Hindlimb muscle (tissue), 1 donor: ENCODE results near the gene SMIM12. TPM values are rescaled to one million over a fixed set of nuclear protein-coding genes. Genes with fewer than 3 reads are reported as not detected.

Experiments
- DNase-seq: peaks from one replicate; pipeline ENCODE4 v3.0.0-alpha.2; 2013
- polyA plus RNA-seq: library from polyadenylated mRNA; unstranded; fragments of 120-200 nt; gene quantifications from one replicate; pipeline ENCODE4 v1.2.1, GENCODE V29; 2013; ENCODE audit not compliant: insufficient read length

SMIM12 gene
- polyA plus RNA-seq, 1 donor: 23.3 TPM

DNA sequence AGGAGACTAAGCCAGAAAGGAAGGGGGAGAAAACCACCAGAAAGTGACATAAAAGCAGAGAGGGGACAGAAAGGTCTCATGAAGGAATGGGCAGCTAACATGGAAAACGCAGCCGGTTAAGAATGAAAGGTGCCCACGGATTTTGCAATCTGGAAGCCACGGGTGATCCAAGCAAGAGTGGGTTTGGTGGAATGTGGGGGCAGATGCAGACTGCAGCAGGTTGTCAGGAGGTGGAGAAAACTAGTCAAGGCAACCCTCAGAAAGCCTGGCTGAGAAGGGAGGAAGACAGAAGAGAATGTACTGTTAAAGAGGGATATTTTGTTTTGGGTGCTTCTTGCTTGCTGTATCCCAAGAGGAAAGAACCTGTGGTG lies 12.6 kb upstream of the SMIM12 start:
- no peak for DNase-seq

- DNase-seq: no peak
Observed at GRCh38 chr1:34871443-34872132, 12.0 kb upstream of the SMIM12 start.

DNA sequence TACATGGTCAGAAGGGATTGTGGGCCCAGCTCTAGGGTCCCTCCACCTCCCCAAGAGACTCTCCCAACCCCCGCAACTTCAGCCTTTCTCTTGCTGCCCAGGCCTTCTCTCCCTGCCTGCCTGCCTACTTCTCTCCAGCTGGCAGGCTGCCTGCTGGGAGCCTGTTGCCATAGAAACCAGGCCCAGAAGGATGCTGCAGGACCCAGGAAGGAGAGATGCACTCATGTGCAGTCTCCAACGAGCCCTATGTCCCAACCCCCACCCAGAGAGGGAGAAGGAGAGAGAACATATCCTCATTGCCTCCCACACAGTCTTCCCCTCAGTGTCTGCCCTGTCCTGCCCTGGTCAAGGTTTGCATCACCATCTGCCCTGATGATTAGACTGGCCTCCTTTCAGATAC lies 10.8 kb upstream of the SMIM12 start:
- DNase-seq: no peak

DNA sequence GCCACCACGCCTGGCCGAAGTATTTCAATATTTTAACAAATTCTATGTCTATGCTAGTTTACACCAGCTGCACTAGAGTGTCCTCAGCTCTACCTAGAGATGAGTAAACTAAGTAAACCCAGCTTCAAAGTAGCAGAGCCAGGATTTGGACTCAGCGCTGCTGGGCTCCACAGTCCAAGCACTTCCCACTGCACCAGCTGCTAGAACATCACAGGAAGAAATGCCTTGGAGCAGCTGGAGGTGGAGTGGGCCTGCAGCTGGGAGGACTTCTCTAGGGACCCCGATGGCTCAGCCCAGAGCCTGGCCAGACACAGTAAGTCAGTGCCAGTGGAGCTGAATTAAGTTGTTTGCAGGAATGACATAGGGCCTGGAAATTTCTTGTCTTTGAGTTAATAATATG lies 10.2 kb upstream of the SMIM12 start:
- no peak for DNase-seq

DNA sequence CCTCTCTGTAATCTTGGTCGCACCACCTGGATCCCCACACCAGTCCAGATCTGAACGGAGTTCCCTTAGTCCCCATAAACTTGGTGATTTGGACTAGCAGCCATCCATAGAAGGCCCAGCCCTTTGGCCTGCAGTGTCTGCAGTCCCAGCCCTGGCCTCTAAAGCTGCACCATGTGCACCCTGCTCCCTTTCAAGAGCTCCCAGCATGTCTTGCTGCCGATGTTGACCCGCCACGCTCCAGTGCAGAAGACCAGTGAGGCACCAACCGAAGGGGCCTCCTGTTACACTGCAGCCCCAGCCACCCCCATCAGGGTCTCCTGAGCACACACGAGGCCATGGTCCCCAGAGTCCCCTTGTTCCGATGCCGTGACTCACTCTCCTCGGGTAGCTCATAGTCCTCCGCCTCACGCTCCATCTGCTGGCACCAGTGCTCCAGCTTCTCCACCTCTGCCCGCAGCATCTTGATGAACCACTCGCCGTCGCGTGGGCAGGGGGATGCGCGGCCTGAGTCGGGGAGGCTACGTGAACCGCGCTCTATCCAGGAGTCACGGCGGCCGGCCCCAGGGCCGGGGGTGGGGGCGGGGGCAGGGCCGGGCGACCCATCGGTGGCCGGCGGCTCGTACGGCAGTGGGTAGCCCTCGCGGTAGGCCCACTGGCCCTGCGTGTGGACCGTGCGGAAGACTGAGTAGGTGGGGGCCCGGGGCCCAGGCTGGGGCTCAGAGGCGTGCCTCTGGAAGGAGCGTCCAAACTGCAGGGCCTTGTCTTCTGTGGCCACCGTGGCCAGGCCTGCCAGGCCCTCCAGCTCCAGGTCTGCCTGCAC lies 8.9 kb upstream of the SMIM12 start:
- no peak for DNase-seq

DNA sequence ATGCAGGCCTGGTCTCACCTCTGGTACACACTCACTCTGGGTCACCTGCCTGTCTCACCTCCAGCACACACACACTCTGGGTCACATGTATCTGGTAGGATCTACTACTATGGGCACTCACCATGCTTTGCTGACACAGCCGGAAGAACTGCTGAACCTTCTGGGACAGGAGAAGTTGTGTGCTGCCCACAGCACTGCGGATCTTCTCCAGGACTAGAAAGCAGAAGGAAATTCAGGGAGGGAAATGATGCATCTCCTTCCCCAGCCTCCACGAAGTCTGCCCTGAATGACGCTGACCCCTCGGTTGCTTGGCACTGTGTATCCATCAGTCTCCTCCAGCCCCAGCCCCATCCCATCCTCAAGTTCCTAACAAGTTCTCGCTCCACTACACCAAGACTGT lies 7.9 kb upstream of the SMIM12 start:
- no peak for DNase-seq

GRCh38 chr1:34866762-34867109 lies 7.2 kb upstream of the SMIM12 start:
- no peak for DNase-seq

GRCh38 chr1:34865981-34866761 lies 6.6 kb upstream of the SMIM12 start:
- DNase-seq: peak; percentile 86

GRCh38 chr1:34865573-34865972 lies 6.0 kb upstream of the SMIM12 start:
- DNase-seq: no peak

GRCh38 chr1:34864759-34865158 lies 5.2 kb upstream of the SMIM12 start:
- no peak for DNase-seq

- no peak for DNase-seq
Observed at GRCh38 chr1:34863501-34863900, 4.0 kb upstream of the SMIM12 start.

- DNase-seq: no peak
Observed at GRCh38 chr1:34858901-34859445, 576 bp downstream of the SMIM12 start.

DNA sequence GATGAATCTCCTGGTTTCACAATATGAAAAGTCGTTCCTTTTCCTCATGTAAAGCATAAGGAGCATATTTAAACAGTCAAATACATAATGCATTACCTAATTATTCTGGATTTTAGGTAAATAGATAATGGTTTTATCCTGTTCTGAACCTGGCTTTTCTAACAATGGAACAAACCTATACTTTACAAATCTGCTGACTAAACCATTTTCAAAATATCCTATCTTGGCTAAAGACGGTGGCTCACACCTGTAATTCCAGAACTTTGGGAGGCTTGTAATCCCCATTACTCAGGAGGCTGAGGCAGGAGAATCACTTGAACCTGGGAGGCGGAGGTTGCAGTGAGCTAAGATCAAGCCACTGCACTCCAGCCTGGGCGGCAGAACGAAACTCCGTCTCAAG lies 2.9 kb downstream of the SMIM12 start:
- no peak for DNase-seq

DNA sequence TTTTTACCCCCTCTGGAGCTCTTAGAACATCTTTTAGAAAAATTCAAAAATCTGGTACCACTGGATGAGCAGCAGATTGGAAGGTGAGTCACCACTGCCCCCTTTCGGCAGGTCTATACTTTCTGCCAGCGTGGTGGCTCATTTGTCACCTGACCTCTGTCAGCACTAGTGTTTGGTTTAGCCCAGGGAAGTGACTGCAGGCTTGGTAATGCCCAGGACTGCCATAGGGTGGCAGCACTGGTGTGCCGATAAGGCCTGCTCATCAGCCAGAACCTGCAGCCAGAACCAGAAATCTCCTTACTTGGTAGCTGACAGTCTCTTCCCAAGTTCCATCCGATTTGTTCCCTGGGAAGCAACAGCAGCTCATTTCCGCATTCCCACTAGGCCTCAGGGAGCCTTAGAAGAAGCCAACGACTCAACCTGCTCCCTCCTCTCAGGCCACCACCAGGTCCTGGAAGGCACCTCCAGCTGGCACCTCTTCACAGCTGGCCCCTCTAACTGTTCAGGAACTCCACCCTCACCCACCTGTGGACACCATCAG lies 6.8 kb downstream of the SMIM12 start:
- peak; percentile 55 for DNase-seq

- no peak for DNase-seq
Observed at GRCh38 chr1:34851431-34852105, 8.0 kb downstream of the SMIM12 start.

GRCh38 chr1:34850382-34850781 lies 9.2 kb downstream of the SMIM12 start:
- no peak for DNase-seq

- no peak for DNase-seq
Observed at GRCh38 chr1:34847094-34847493, 12.5 kb downstream of the SMIM12 start.

DNA sequence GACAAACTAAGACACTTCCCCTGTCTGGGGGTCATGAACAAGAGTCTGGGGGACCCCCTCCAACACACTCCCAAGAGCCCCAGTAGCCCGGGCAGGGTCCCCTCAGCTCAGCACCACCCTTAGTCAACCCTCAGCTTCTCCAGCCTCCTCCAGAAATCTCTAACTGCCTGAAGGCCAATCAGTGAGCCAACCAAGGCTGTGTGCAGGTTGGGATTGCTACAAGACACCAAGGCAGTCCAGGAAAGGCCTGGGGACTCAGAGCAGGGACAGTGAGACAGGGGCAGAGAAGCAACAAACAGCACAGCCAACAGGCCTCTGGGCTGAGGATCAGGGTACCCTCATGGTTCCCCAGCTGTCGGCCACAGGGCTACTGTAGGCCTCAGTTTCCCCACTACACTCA lies 13.3 kb downstream of the SMIM12 start:
- DNase-seq: no peak

- no peak for DNase-seq
Observed at GRCh38 chr1:34845131-34845901, 14.2 kb downstream of the SMIM12 start.

DNA sequence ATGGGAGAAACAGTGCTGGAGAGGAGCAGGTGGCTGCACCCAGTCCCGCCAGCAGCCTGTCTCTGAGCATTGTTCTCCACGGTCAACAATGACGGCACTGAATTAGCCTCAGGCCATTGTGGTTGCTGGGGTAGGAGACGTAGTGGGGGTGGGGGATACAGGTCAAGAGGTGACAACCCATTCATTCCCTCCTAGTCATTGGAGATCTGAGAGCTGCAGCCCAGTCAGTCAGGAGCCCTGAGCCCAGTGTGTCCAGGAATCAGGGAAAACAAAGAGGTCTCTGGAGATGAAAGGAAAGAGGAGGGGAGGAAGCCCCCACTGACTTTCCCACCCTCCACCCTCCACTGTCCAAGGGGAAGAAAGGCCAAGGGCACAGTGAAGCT lies 15.3 kb downstream of the SMIM12 start:
- no peak for DNase-seq

DNA sequence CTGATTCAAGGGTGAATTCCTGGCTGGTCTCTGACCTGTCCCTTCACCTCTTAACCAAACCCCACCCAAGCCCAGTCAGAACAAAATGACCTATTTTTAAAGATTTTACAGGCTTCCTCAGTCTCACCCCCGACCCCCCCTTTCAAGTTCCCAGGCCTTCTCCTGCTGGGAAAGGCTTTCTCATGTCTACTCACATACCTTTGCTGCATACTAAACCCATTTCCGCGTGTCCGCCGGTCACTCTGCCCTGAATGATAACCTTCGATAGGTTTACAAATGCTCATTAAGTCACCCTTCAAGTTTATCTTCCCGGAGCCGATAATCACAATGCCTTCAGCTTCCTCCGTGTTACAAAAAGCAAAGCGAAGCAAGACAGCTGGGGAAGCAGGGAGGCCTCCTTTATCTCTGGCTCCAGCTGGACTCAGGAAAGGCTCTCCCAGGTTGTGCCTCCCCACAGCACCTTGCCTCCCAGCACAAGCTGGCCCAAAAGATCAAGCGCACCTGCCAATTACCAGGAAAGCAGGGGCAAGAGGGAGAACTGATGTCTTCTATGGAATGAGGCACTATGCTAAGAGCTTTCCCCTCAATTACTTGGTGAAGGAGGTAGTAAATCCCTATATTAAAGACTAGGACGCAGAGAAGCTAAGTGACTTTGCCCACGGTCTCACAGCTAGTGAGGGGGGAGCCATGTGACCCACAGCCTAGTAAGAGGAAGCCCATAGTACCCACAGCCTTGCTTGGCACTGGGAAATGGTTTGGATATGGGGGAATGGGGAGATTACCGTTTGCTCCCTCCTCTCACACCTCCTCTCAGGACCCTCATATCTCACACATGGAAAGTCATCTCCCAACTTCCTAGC lies 15.9 kb downstream of the SMIM12 start:
- DNase-seq: no peak
